ENCODE results near the gene TOP2A. TPM values are rescaled to one million over a fixed set of nuclear protein-coding genes. Genes with fewer than 3 reads are reported as not detected.
"Not testable (repeated sequence)": the region's sequence is repeated elsewhere in the genome, so short reads cannot be mapped to it uniquely, and the experiment has no call there.

Gene TOP2A
- polyA plus RNA-seq, 4 donors: 162 to 190 (median 179) TPM

DNA sequence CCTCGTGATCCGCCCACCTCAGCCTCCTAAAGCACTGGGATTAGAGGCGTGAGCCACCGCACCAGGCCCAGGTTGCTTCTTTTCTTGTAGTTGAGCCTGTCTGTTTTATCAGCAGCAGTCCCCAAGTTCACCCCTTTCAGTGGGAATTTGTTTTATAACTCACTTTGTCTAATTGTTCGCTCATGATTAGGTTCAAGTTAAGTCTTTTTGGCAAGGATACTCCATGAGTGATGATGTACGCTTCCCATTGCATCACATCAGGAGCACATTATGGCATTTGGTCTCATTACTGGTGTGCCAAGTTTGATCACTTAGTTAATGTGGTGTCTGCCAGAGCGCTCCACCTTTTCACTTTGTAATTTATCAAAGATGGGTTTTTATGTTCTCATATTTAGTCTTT is 38.7 kb downstream of the TOP2A start:
- no peak for DNase-seq (ENCODE audit: low read depth in 4 of 4, low spot score in 3 of 4)

DNA sequence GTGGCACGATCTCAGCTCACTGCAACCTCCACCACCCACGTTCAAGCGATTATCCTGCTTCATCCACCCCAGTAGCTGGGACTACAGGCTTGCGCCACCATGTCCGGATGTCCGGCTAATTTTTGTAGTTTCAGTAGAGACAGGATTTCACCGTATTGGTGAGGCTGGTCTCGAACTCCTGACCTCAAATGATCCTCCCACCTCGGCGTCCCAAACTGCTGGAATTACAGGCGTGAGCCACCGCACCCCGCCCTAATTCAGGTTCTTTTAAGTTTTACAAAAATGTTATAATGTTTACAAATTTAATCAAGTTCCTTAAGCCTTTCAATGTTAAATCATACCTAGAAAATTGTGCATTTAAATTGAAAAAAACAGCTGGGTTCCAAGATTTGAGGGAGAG is 39.9 kb downstream of the TOP2A start:
- no peak for DNase-seq (ENCODE audit: low read depth in 4 of 4, low spot score in 3 of 4)

DNA sequence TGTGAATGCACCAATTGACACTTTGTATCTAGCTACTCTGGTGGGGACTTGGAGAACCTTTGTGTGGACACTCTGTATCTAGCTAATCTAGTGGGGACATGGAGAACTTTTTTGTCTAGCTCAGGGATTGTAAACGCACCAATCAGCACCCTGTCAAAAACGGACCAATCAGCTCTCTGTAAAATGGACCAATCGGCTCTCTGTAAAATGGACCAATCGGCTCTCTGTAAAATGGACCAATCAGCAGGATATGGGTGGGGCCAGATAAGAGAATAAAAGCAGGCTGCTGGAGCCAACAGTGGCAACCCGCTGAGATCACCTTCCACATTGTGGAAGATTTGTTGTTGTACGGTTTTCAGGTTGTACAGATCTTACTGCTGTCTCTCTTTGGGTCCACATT is 41.2 kb downstream of the TOP2A start:
- not testable (repeated sequence) for DNase-seq (ENCODE audit: low read depth in 4 of 4, low spot score in 3 of 4)

DNA sequence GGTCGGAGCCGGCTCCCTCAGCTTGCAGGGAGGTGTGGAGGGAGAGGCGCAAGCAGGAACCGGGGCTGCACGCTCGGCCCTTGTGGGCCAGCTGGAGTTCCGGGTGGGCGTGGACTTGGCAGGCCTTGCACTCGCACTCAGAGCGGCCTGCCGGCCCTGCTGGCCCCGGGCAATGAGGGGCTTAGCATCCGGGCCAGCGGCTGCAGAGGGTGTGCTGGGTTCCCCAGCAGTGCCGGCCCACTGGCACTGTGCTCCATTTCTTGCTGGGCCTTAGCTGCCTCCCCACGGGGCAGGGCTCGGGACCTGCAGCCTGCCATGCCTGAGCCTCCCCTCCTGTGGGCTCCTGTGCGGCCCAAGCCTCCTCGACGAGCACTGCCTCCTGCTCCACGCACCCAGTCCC is 41.9 kb downstream of the TOP2A start:
- DNase-seq (ENCODE audit: low read depth in 4 of 4, low spot score in 3 of 4): not testable (repeated sequence)

DNA sequence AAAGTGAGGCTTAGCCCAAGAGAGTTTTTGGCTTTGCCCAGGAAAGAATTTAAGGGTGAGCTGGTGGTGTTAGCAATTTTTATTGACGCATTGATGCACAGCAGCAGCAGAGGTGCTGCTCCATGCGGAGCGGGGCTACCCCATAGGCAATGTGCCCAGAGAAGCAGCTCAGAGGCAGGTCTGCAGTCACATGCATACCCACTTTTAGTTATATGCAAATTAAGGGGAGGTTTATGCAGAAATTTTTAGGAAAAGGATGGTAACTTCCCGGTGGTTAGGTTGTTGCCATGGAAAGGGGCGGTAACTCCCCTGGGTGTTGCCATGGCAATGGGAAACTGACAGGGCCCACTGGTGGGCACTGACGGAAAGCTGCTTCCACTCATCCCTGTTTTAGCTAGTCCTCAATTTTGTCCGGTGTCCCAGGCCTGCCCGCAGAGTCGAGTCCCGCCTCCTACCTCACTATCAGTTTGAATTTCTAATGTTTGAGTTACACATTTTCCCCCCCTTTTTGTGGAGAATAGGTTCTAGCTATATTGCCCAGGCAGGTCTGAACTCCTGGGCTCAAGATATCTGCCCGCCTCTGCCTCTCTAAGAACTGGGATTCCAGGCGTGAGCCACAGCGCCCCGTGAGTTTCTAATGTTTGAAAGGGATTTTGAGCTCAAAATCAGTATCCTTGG is 42.7 kb downstream of the TOP2A start:
- DNase-seq (ENCODE audit: low read depth in 4 of 4, low spot score in 3 of 4): no peak

DNA sequence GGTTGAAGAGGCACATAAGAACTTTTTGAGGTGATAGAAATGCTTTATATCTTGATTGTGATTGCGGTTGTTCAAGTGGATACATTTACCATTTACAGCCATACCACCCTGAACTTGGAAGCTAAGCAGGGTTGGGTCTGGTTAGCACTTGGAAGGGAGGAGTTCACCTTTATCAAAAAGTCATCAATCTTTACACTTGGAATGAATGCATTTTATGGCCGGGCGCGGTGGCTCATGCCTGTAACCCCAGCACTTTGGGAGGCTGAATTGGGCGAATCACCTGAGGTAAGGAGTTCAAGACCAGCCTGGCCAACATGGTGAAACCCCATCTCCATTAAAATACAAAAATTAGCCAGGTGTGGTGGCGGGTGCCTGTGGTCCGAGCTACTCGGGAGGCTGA is 43.7 kb downstream of the TOP2A start:
- DNase-seq (ENCODE audit: low read depth in 4 of 4, low spot score in 3 of 4): no peak

DNA sequence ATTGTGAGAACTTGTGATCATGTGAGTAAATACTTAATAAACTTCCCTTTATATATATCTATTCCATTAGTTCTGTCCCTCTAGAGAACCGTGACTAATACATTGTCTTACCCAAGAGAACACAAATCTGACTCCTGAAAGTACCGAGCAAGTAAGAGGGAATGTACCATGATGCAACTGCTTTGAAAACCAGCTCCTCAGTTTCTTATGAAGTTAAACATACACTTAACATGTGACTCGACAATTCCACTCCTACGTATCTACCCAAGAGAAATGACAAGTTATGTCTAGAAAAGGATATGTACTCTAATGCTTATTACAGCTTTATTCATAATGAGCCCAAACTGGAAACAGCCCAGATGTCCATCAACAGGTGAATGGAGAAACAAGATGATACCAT is 44.4 kb downstream of the TOP2A start:
- no peak for DNase-seq (ENCODE audit: low read depth in 4 of 4, low spot score in 3 of 4)

DNA sequence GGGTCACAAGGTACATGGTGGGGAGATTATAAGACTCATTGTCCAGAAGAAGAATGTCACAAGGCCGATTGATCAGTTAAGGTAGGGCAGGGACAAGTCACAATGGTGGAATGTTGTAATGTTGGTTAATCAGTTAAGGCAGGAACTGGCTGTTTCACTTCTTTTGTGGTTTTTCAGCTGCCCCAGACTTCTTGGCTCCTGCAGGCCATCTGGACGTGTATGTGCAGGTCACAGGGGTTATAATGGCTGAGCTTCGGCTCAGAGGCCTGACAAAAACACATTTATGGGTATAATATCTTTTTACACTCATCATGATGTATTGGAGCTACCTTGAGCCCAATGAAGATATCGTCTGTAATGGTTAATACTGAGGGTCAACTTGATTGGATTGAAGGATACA is 45.1 kb downstream of the TOP2A start:
- not testable (repeated sequence) for DNase-seq (ENCODE audit: low read depth in 4 of 4, low spot score in 3 of 4)

DNA sequence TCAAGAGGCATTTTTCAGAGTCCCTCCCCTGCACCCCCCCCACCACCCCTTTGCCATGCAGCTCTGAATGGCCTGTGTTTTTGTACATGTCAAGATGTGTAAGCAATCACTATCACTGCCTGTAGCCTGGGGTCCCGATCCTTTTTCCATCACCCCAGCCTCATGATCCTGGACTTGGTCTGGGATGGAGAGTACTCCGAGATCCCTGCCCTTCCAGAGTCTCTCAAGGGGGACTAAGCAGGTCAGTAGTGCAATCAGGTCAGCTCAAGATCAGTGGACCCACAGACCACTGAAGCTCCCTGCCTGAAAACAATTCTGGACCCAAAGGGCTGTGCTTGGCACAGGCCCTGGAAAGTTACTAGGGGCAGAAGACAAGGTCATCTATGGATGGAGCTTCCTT is 45.7 kb downstream of the TOP2A start:
- no peak for DNase-seq (ENCODE audit: low read depth in 4 of 4, low spot score in 3 of 4)

DNA sequence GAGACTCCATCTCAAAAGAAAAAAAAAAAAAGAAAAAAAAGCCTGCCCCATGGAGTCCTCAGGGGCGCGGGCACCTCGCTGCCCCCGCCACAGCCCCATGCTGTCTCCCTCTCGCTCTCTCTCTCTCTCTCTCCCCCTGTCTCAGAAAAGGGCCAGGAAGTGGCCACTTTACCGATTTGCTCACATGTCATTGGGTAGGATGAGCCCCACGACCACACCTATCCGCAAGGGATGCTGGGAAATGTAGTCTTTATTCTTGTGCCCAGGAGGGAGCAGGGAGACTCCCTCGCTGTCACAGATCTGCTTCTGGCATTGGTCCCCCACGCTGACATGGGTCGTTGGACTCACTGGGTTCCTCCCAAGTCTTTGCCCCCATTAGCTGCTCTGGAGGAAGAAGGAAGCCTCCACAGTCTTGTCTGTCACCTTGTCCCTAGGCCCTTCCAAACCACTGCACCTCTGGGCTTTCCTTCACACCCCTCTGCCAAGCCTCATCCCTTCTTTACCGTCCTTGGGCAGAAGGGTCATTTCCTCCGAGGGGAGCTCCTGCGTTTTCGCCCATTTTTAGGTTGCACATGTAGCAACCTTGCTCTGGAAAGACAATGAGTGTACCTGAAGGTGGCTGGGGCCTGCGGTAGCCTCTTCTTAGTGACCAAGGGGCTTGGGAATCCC is 46.3 kb downstream of the TOP2A start:
- no peak for DNase-seq (ENCODE audit: low read depth in 4 of 4, low spot score in 3 of 4)

DNA sequence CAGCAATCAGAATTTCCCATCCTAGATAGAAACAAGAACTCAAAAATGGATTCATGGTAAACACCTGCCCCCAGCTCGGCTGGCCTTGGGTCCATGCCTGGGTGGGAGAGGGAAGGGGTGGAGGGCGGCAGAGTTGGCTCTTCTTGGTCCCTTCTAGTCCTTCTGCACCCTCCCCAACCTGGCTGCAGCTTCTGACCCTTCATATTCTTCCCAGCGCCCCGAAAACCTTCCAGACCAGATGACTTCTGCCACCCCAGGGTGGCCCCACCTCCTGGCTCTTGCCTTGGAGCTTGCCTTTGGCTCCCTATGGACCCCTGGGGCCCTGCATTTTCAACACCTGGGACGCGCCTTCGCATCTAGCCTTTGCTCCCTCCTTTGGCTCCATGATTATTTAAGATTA is 47.8 kb downstream of the TOP2A start:
- no peak for DNase-seq (ENCODE audit: low read depth in 4 of 4, low spot score in 3 of 4)

DNA sequence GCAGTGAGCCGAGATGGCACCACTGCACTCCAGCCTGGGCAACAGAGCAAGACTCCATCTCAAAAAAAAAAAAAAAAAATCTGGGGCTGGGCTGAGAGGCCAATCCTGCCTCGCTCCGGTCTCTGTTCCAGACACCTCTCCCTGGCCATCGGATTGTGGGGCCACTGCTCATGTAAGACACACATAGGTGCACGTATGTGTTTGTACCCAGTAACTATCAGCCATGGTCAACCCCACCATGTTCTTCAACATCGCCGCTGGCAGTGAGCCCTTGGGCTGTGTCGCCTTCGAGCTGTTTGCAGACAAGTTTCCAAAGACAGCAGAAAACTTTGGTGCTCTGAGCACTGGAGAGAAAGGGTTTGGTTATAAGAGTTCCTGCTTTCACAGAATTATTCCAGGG is 50.0 kb downstream of the TOP2A start:
- not testable (repeated sequence) for DNase-seq (ENCODE audit: low read depth in 4 of 4, low spot score in 3 of 4)

DNA sequence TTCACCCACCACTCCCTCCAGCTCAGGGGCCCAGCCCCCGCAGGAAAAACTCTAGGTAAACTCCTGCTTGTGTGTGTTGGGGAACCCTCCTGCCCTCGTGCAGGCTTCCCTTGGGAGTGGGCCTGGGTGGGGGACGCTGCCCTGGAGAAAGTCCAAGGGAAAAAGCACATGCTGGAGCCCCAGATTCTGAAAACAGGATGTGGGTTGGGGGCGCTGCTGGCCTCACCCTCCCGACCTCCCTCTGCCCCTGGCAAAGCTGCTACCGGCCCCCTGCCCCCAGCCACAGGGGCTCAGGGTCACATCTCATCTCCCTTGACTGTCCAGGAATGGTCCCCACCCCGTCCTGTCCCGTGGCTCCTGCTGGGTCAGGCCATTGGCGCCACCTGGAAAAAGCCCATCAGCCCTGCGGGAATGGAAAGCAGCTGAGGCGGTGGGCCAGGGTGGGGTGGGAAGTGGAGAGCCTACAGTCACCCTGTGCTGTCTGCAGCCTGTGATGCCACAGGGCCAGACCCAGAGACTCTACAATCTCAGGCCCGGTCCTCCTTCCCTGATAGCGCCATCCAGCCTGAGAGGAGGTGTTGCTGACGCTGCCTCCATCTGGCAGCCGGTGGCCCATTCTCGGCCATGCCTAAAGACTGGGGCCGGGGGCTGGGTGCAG is 50.7 kb downstream of the TOP2A start:
- DNase-seq (ENCODE audit: low read depth in 4 of 4, low spot score in 3 of 4): no peak

DNA sequence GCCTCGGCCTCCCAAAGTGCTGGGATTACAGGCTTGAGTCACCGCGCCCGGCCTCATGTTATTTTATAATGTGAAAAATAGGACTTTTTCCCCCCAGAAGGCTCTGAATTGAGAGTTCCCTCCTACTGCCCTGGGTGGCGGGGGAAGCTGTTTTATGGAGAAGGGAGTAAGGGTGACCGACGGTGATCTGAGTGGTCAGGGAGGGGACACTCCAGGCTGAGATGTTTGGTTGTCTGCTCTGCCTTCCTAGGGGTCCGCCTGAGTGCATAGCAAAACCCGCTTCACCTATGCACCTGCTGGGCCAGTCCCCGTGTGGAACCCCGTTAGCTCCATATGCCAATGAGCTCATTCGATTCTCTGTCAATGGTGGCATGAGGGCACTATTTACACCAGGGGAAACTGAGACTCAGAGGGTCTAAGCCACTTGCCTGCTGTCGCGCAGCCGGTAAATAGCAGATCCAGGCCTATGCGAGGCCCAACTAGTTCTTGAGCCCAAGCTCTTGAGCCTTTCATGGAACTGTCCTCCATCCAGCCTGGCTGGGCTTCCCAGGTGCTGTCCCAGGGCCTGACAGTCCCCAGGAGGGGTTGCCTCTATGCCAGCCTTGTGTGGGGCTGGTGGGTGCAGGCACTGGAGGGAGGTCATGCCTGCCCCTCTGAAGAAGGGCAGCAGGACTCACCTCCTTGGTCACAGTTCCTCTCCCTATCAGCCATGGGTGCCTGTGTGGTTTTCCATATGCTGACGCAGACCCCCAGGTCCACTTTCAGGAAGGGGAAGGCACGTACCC is 51.4 kb downstream of the TOP2A start:
- no peak for DNase-seq (ENCODE audit: low read depth in 4 of 4, low spot score in 3 of 4)

DNA sequence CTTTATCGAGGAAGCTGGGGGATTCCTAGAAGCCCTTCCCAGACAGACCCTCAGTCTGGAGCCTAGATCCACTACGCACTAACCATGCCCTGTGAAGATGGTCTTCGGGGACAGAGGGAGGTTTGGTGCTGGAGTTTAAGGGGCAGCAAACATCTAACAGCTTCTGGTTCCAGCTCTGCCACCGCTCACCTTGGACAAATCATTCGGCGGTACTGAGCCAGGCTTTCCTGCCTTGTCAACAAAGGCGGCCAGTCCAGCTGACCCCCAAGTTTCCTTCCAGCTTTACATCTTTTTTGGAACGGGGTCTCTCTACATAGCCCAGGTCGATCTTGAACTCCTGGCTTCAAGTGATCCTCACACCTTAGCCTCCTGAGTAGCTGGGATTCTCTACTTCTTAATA is 52.8 kb downstream of the TOP2A start:
- no peak for DNase-seq (ENCODE audit: low read depth in 4 of 4, low spot score in 3 of 4)

DNA sequence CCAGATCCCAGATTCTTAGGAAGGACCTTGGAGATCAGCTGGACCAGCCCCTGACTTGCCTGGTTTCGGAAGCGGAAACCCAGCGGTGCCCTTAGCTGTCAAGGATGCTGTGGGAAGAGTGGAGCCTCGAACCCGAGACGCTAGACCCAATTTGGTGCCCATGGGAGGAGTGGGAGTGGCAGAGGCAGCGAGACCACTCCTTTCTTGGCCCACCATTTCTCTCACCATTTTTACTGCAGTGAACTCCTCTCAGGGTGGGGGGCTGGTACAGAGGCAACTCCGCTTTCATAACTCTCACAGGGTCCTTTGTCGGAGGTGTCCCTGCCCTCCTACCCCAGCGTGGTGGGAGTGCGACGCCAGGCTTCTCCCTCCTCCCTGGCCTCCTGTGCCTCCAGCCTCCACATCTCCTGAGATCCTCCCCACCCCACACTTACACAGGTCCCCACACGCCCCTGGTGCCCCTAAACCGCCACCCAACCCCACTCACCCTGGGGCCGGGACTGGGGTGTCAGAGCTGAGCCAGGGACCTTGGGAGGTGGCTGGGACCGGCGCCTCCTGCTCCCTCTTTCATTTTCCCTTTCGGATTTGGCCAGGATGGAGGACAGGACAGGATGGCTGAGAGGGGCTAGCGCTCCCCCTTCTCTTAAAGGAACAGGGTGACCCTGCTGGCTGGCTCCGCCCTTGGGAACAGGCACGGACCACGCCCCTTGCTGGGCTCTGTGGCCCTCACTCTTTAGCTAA is 53.4 kb downstream of the TOP2A start, which contains the start of gene GJD3:
Gene GJD3, minus strand, starts transcription at position 617 of the 741 bp plus-strand sequence. CDS start 922 bp downstream, outside the sequence.
- no peak for DNase-seq (ENCODE audit: low read depth in 4 of 4, low spot score in 3 of 4)

DNA sequence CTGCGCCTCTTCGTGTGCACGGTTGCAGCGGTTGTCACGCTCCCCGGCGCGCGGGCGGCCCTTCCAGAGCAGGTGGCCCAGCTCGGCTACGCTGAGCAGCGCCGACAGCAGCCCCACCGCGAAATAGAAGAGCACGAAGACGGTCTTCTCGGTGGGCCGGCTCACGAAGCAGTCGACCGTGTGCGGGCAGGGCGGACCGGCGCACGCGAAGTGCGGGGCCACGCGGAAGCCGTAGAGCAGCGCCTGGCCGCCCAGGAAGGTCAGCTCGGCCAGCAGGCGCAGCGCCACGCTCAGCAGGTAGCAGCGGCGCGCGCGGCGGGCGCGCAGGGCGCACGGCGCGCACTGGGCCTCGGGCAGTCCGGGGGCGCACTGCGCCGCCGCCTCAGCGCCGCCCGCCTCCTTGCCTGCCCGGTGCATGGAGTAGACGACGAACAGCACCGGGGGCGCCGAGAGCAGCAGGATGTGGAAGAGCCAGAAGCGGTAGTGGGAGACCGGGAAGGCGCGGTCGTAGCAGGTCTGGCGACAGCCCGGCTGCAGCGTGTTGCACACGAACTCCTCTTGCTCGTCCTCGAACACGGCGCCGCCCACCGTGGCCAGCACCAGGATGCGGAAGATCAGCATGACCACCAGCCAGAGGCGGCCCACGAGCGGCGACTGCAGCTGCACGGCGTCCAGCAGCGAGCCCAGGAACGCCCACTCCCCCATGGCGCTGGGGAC is 54.4 kb downstream of the TOP2A start:
- no peak for DNase-seq (ENCODE audit: low read depth in 4 of 4, low spot score in 3 of 4)

DNA sequence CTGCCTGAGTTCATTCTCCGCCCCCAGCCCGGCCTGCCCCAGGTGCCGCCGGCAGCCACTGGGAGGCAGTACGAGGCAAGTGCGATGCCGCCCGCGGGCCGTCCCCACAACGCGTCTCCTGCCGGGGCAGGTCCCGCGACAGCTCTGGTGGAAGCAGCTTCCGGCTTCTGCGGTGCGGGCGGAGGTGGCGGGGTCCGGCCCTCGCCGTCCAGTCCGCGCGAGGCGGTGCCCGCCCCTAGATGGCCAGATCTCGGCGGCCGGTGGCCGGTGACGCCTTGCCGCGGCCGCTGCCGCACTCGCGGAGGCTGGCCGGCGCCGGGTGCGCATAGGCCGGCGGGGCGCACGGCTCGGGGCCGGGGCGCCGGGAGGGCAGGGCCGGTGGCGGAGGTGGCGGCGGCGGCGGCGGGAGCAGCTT is 55.0 kb downstream of the TOP2A start:
- DNase-seq (ENCODE audit: low read depth in 4 of 4, low spot score in 3 of 4): no peak

DNA sequence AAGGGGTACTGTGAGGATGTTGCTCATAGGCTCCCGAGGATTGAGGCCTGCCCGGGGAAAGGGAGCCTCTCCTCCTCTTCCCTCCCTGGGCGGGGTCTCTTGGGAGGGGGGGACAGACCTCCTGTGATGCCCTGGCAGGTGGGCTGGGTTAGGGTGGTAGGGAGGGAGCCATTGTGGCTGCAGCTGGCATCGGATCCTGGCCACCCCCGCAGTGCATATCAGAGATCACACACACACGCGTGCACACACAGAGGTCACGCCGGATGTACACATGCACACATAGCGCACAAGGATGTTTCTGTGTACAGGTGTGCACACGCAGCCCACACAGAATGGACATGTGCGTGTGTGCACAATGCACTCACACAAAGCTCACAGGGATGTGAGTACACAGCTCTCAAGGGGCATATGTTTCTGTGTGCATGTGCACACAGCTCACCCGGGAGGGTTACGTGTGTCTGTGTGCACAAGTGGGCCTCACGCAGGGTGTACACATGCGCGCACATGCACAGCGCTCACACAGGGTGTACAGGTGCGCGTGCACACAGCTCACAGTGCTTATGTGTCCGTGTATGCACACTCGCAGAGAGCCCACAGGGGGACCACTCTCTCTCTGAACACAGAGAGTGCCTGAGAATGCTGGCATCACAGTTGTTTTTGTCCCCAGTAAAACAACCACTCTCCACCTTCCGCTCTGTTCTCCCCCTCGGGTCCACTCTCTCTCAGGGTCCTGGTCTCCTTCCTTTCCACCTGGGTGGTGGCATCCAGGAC is 55.6 kb downstream of the TOP2A start:
- no peak for DNase-seq (ENCODE audit: low read depth in 4 of 4, low spot score in 3 of 4)
